Calu3 (cell line): ENCODE results near the gene DNAJB8. TPM values are rescaled to one million over a fixed set of nuclear protein-coding genes. Genes with fewer than 3 reads are reported as not detected.

Experiments used
- BruUV-seq: library from RNA; stranded (reverse); fragments of 400-500 nt; replicated peaks from 2 replicates; lab custom pipeline; 2021; lab: Mats Ljungman, UMichigan
- CTCF ChIA-PET: fragments of 300-600 bp; sonication (Branson Sonifier 250); formaldehyde crosslinking; loops from one replicate; lab custom pipeline; 2022; ENCODE audit warnings: antibody characterized with exemption; lab: Charles Lee
- DNase-seq: peaks from one replicate; pipeline ENCODE4 v3.0.0; 2022
- H3K27ac Mint-ChIP-seq: one replicate; pipeline ENCODE4 v1.8.0; 2022; ENCODE audit warnings: mixed read lengths; ENCODE audit not compliant: unreplicated experiment
- H3K27me3 Mint-ChIP-seq: one replicate; pipeline ENCODE4 v1.8.0; 2022; ENCODE audit warnings: mixed read lengths; ENCODE audit not compliant: unreplicated experiment
- H3K36me3 Mint-ChIP-seq: one replicate; pipeline ENCODE4 v1.8.0; 2022; ENCODE audit warnings: mild to moderate bottlenecking, moderate library complexity, mixed read lengths; ENCODE audit not compliant: insufficient read depth, unreplicated experiment
- H3K4me1 Mint-ChIP-seq: one replicate; pipeline ENCODE4 v1.8.0; 2022; ENCODE audit warnings: mild to moderate bottlenecking, low read depth, mixed read lengths; ENCODE audit not compliant: unreplicated experiment
- H3K4me3 Mint-ChIP-seq: one replicate; pipeline ENCODE4 v1.8.0; 2022; ENCODE audit warnings: mild to moderate bottlenecking, low read depth, moderate library complexity, mixed read lengths; ENCODE audit not compliant: unreplicated experiment
- H3K9me3 Mint-ChIP-seq: one replicate; pipeline ENCODE4 v1.8.0; 2022; ENCODE audit warnings: low read depth, mixed read lengths; ENCODE audit not compliant: unreplicated experiment
- intact Hi-C: fragments of 100-400 bp; cut with micrococcal nuclease; formaldehyde crosslinking; loops from one replicate; pipeline ENCODE4 v1.10.0; 2022; ENCODE audit not compliant: unreplicated experiment
- total RNA-seq: library from RNA; stranded (reverse); gene quantifications from 2 replicates; pipeline ENCODE4 v1.2.3, GENCODE V29; 2022
- TF ChIP-seq, protein P1 (sequence below): fragments of 200-600 bp; IDR thresholded peaks from one replicate; pipeline ENCODE4 v1.8.0; 2022; ENCODE audit warnings: antibody characterized with exemption; ENCODE audit not compliant: unreplicated experiment

The DNAJB8 gene
- total RNA-seq, 1 experiment from 2014 or later, result not detected

GRCh38 chr3:128452678-128453275, 13.9 kb downstream of the DNAJB8 start:
- H3K4me3 Mint-ChIP-seq, result no peak overlapping the region
- peaks cover 2% of the 10 kb centered on the region for H3K36me3 Mint-ChIP-seq
- intact Hi-C loops, result no loop called here
- H3K27ac Mint-ChIP-seq, result no peak overlapping the region
- CTCF ChIA-PET, result interaction anchor here (1.1 kb wide), 1 partner anchor 13 kb away, joined by 3 read pairs; no protein-coding TSS in a partner anchor
- no TSS peak for BruUV-seq
- no peak for DNase-seq
- TF ChIP-seq, protein P1, sequence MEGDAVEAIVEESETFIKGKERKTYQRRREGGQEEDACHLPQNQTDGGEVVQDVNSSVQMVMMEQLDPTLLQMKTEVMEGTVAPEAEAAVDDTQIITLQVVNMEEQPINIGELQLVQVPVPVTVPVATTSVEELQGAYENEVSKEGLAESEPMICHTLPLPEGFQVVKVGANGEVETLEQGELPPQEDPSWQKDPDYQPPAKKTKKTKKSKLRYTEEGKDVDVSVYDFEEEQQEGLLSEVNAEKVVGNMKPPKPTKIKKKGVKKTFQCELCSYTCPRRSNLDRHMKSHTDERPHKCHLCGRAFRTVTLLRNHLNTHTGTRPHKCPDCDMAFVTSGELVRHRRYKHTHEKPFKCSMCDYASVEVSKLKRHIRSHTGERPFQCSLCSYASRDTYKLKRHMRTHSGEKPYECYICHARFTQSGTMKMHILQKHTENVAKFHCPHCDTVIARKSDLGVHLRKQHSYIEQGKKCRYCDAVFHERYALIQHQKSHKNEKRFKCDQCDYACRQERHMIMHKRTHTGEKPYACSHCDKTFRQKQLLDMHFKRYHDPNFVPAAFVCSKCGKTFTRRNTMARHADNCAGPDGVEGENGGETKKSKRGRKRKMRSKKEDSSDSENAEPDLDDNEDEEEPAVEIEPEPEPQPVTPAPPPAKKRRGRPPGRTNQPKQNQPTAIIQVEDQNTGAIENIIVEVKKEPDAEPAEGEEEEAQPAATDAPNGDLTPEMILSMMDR, result no peak
- H3K4me1 Mint-ChIP-seq, result no peaks in the 10 kb centered on the region
- peaks cover 97% of the 10 kb centered on the region for H3K27me3 Mint-ChIP-seq
- H3K9me3 Mint-ChIP-seq, result no peaks in the 10 kb centered on the region

GRCh38 chr3:128452120-128452519, 14.6 kb downstream of the DNAJB8 start:
- H3K27me3 Mint-ChIP-seq, result peaks cover 97% of the 10 kb centered on the region
- no peak overlapping the region for H3K4me3 Mint-ChIP-seq
- no peaks in the 10 kb centered on the region for H3K9me3 Mint-ChIP-seq
- DNase-seq, result no peak
- TF ChIP-seq, protein P1, result no peak
- H3K4me1 Mint-ChIP-seq, result no peaks in the 10 kb centered on the region
- no peak overlapping the region for H3K27ac Mint-ChIP-seq
- intact Hi-C loops, result no loop called here
- no peaks in the 10 kb centered on the region for H3K36me3 Mint-ChIP-seq
- no TSS peak for BruUV-seq
- CTCF ChIA-PET, result interaction anchor here (1.1 kb wide), 1 partner anchor 12 kb away, joined by 3 read pairs; no protein-coding TSS in a partner anchor

DNA sequence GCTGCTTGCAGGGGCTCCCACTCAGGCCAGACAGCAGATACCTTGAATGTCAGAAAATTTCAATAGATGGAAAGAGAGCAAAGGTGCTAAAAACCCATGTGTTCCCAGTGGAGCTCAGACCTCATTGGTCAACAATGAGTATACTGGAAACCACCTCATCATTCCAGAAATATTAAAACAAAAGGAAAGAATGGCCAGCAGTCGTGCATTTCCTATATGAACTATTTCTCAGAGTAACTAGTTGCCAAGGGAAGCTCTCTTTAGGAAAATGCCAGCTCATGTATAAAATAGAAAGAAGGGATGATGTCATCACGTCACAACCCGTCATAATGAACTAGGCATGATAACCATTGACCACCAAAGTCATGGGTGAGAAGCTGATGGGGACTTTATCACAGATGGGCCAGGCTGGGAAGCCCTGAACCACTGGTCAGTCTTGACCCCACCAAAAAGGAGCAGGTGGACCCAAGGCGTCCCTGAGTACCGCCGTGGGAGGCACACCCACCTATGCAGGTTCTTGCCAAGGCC, 17.5 kb downstream of the DNAJB8 start:
- TF ChIP-seq, protein P1, result no peak
- Mint-ChIP-seq H3K27me3 (peaks cover 97% of the 10 kb centered on the region), H3K36me3 (no peaks in the 10 kb centered on the region), H3K9me3 (no peaks in the 10 kb centered on the region), H3K4me3 (no peak overlapping the region), H3K4me1 (no peaks in the 10 kb centered on the region), H3K27ac (no peak overlapping the region)
- no peak for DNase-seq
- intact Hi-C loops, result no loop called here
- BruUV-seq, result no TSS peak
- CTCF ChIA-PET, result interaction anchor here (1.6 kb wide), 1 partner anchor 10 kb away, joined by 4 read pairs; no protein-coding TSS in a partner anchor

GRCh38 chr3:128448491-128448890, 18.2 kb downstream of the DNAJB8 start:
- Mint-ChIP-seq H3K4me3 (no peak overlapping the region), H3K4me1 (no peaks in the 10 kb centered on the region), H3K36me3 (no peaks in the 10 kb centered on the region), H3K27me3 (peaks cover 97% of the 10 kb centered on the region), H3K27ac (no peak overlapping the region), H3K9me3 (no peaks in the 10 kb centered on the region)
- no TSS peak for BruUV-seq
- no peak for DNase-seq
- intact Hi-C loops, result no loop called here
- CTCF ChIA-PET, result interaction anchor here (0.6 to 1.6 kb wide), 3 partner anchors 10 to 164 kb away, joined by 3 to 4 read pairs (median 4); no protein-coding TSS in a partner anchor
- TF ChIP-seq, protein P1, result no peak
